GM12873 (cell line): ENCODE measurements around the gene PTPRT.

Source experiments
- TF ChIP-seq, protein P1 (sequence below): IDR thresholded peaks from 2 replicates; pipeline ENCODE4 v1.5.1; 2012; ENCODE audit warnings: low read depth, mild to moderate bottlenecking, moderate library complexity, low read length, control low read depth; ENCODE audit not compliant: insufficient read depth; ENCODE audit errors: missing control alignments

PTPRT gene

GRCh38 chr20:42053350-42053749, 1136.4 kb downstream of the PTPRT start:
- TF ChIP-seq, protein P1, sequence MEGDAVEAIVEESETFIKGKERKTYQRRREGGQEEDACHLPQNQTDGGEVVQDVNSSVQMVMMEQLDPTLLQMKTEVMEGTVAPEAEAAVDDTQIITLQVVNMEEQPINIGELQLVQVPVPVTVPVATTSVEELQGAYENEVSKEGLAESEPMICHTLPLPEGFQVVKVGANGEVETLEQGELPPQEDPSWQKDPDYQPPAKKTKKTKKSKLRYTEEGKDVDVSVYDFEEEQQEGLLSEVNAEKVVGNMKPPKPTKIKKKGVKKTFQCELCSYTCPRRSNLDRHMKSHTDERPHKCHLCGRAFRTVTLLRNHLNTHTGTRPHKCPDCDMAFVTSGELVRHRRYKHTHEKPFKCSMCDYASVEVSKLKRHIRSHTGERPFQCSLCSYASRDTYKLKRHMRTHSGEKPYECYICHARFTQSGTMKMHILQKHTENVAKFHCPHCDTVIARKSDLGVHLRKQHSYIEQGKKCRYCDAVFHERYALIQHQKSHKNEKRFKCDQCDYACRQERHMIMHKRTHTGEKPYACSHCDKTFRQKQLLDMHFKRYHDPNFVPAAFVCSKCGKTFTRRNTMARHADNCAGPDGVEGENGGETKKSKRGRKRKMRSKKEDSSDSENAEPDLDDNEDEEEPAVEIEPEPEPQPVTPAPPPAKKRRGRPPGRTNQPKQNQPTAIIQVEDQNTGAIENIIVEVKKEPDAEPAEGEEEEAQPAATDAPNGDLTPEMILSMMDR: no peak

GRCh38 chr20:42051921-42052320, 1137.8 kb downstream of the PTPRT start:
- TF ChIP-seq, protein P1: no peak

DNA sequence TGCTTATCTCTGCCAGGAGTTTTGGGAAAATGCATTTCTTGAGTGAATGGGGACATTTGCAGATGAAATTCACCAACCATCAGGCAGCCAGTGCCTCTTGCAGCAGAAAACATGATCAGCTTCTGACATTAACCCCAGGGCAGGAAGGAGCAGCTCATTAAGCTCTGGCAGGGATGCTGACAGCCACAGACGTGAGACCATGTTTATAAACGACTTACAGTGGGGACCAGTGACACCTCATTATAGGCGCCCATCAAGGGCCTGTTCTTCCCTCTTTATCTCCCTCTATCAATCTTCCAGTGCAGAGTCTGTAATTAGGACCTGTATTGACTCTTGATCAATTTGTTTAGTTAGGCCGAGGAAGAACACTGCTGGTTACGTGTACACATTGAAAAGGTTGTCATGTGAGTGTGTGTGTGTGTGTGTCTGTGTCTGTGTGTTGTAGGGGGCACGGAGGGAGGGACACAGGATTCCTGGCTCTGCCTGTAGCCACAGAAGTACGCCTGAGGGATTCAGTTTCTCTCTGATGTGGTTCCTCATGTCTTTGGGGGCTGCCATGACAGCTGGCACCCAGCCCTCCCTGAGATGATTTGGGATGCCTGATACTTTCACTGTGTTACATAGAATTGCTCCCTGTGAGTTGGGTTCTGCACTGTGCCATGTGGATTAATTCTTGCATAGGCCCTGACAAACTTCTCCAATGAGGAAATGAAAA, 1143.2 kb downstream of the PTPRT start:
- TF ChIP-seq, protein P1: no peak

GRCh38 chr20:42043921-42044320, 1145.8 kb downstream of the PTPRT start:
- TF ChIP-seq, protein P1: no peak

- TF ChIP-seq, protein P1: peak; percentile 5
Observed at GRCh38 chr20:42041000-42041565, 1148.6 kb downstream of the PTPRT start.

DNA sequence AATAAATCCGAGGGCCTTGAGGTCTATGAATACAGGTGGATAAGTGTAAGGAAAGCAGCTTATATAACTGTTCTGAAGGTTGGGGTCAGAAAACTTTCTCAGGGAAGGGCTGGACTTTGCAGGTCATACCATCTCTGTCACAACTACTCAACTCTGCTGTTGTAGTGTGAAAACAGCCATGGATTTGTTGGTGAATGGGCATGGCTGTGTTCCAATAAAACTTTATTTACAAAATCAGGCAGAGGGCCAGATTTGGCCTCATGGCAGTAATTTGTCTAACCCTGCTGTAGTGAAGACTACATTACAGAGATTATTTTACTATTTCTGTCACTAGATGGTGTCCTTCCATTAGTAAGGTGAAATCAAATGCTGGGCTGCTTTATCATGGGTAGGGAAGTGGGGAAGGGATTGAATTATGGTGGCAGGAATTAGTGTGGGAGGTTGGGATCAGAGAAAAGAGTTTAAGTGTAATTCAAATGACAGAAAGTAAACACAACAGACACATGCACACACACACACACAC, 1161.9 kb downstream of the PTPRT start:
- TF ChIP-seq, protein P1: no peak

- TF ChIP-seq, protein P1: no peak
Observed at GRCh38 chr20:42026599-42026998, 1163.1 kb downstream of the PTPRT start.
